ENCODE measurements around the gene USP28. TPM values are rescaled to one million over a fixed set of nuclear protein-coding genes. Genes with fewer than 3 reads are reported as not detected.

Gene USP28
- total RNA-seq, 1 experiment from 2014 or later = 74.4 TPM

DNA sequence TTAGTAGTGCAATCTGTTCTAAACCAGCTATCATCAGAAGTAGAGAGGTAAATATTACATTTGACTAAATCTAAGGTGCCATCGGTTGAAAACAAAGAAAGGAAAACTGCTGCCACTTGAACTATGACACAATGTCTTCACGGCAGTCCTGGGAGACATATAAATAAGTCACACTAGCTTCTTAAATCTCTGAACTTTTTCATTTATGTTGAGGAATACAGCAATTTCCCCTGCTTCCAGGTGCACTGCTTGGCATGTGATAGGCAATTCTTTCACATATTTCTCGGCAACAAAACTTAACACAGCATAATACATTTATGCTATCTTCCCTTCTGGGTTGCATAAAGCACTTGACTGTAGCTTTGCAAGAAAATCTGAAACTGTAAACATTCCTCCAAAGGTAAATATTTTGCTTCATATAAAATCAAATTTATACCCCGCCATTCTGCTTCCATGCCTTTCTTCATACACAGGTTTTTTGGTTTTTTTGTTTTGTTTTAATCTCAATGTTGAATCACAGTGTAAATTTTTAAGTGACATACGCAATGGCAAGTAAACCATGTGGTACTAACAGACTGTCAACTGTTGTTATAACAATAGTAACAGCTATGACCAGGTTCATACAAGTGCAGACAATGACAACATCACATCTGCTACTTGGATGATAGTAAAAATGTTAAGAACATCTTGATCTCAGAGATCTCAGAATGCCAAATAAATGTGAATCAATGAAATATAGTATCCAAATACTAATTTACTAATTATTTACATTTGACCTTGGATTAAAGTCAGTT, 18.2 kb downstream of the USP28 start:
- peaks cover 7% of the 10 kb centered on the region; the same call in 1 of the 2 replicates for H3K4me1 ChIP-seq
- H3K36me3 ChIP-seq (ENCODE audit: control insufficient read depth, insufficient read depth, low read length) = no peaks in the 10 kb centered on the region
- Mint-ChIP-seq H3K27me3 (ENCODE audit: insufficient read depth, unreplicated experiment) (no peaks in the 10 kb centered on the region), H3K9me3 (ENCODE audit: unreplicated experiment) (no peaks in the 10 kb centered on the region), H3K36me3 (ENCODE audit: insufficient read depth, unreplicated experiment) (peaks cover 7% of the 10 kb centered on the region), H3K4me3 (ENCODE audit: unreplicated experiment) (no peak overlapping the region), H3K27ac (ENCODE audit: unreplicated experiment) (no peak overlapping the region), H3K4me1 (ENCODE audit: low read depth, unreplicated experiment) (peaks cover 12% of the 10 kb centered on the region)
- H3K4me3 ChIP-seq (ENCODE audit: low read depth, low read length) = no peak overlapping the region
- TF ChIP-seq, protein P1, sequence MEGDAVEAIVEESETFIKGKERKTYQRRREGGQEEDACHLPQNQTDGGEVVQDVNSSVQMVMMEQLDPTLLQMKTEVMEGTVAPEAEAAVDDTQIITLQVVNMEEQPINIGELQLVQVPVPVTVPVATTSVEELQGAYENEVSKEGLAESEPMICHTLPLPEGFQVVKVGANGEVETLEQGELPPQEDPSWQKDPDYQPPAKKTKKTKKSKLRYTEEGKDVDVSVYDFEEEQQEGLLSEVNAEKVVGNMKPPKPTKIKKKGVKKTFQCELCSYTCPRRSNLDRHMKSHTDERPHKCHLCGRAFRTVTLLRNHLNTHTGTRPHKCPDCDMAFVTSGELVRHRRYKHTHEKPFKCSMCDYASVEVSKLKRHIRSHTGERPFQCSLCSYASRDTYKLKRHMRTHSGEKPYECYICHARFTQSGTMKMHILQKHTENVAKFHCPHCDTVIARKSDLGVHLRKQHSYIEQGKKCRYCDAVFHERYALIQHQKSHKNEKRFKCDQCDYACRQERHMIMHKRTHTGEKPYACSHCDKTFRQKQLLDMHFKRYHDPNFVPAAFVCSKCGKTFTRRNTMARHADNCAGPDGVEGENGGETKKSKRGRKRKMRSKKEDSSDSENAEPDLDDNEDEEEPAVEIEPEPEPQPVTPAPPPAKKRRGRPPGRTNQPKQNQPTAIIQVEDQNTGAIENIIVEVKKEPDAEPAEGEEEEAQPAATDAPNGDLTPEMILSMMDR (IDR thresholded peaks at IDR 0.05; ENCODE audit: insufficient read depth in 1 of 2, low read depth in 1 of 2, low read length in 1 of 2, severe bottlenecking in 1 of 2, unreplicated experiment in 1 of 2) = no peak
- no peaks in the 10 kb centered on the region for H3K27me3 ChIP-seq (replicated peaks; ENCODE audit: control insufficient read depth, insufficient read depth, low read length)
- POLR2A ChIA-PET = no interaction called here
- intact Hi-C loops (cut with micrococcal nuclease; ENCODE audit: unreplicated experiment) = no loop called here
- H3K9me3 ChIP-seq = no peaks in the 10 kb centered on the region
- no TSS peak for BruUV-seq (replicated peaks)
- DNase-seq = no peak
- CTCF ChIA-PET = no interaction called here

DNA sequence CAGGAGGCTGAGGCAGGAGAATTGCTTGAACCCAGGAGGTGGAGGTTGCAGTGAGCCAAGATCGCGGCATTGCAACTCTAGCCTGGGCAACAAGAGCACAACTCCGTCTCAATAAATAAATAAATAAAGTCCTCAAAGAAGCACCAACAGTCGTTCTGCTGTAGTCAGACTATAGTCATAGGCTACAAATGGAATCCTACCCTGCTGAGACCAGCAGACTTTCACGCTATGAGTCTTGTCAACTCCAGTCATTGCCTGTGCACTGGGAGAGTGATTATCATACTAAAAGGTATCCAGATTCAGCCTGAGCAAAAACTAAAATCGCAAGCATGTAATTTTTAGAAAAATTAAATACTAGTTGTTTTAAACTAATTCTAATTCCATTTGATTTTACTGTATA, 19.6 kb downstream of the USP28 start:
- H3K27ac Mint-ChIP-seq (ENCODE audit: unreplicated experiment) = no peak overlapping the region
- Histone ChIP-seq H3K36me3 (ENCODE audit: control insufficient read depth, insufficient read depth, low read length) (peaks cover 2% of the 10 kb centered on the region; the same call in 1 of the 2 replicates), H3K9me3 (no peaks in the 10 kb centered on the region), H3K4me1 (peaks cover 6% of the 10 kb centered on the region; the same call in 1 of the 2 replicates), H3K4me3 (ENCODE audit: low read depth, low read length) (no peak overlapping the region), H3K27me3 (replicated peaks; ENCODE audit: control insufficient read depth, insufficient read depth, low read length) (no peaks in the 10 kb centered on the region)
- DNase-seq = no peak
- H3K36me3 Mint-ChIP-seq (ENCODE audit: insufficient read depth, unreplicated experiment) = peaks cover 17% of the 10 kb centered on the region
- TF ChIP-seq, protein P1 (IDR thresholded peaks at IDR 0.05; ENCODE audit: insufficient read depth in 1 of 2, low read depth in 1 of 2, low read length in 1 of 2, severe bottlenecking in 1 of 2, unreplicated experiment in 1 of 2) = no peak
- CTCF ChIA-PET = no interaction called here
- no peaks in the 10 kb centered on the region for H3K9me3 Mint-ChIP-seq (ENCODE audit: unreplicated experiment)
- BruUV-seq (replicated peaks) = no TSS peak
- H3K27me3 Mint-ChIP-seq (ENCODE audit: insufficient read depth, unreplicated experiment) = no peaks in the 10 kb centered on the region
- POLR2A ChIA-PET = no interaction called here
- H3K4me3 Mint-ChIP-seq (ENCODE audit: unreplicated experiment) = no peak overlapping the region
- peaks cover 6% of the 10 kb centered on the region for H3K4me1 Mint-ChIP-seq (ENCODE audit: low read depth, unreplicated experiment)
- intact Hi-C loops (cut with micrococcal nuclease; ENCODE audit: unreplicated experiment) = no loop called here

DNA sequence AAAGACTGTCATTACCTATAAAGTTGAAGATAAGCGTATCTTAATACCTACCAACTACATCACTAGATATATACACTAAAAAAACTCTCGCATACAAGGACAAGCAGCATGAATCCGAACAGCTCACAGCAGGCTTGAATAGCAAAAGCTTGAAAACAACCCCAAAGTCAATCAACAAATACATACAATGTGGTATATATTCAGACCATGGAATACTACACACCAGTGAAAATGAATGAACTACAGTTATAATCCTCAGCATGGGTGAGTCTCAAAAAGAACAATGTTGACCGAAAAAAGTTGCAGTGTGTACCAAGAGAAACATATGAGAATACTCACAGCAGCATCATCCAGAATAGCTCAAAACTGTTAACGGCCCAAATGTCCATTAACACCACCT, 25.2 kb downstream of the USP28 start:
- Histone ChIP-seq H3K36me3 (ENCODE audit: control insufficient read depth, insufficient read depth, low read length) (peaks cover 6% of the 10 kb centered on the region), H3K27me3 (replicated peaks; ENCODE audit: control insufficient read depth, insufficient read depth, low read length) (no peaks in the 10 kb centered on the region), H3K9me3 (no peaks in the 10 kb centered on the region), H3K4me3 (ENCODE audit: low read depth, low read length) (no peak overlapping the region), H3K4me1 (no peaks in the 10 kb centered on the region)
- TF ChIP-seq, protein P1 (IDR thresholded peaks at IDR 0.05; ENCODE audit: insufficient read depth in 1 of 2, low read depth in 1 of 2, low read length in 1 of 2, severe bottlenecking in 1 of 2, unreplicated experiment in 1 of 2) = no peak
- Mint-ChIP-seq H3K4me3 (ENCODE audit: unreplicated experiment) (no peak overlapping the region), H3K27me3 (ENCODE audit: insufficient read depth, unreplicated experiment) (no peaks in the 10 kb centered on the region), H3K9me3 (ENCODE audit: unreplicated experiment) (no peaks in the 10 kb centered on the region), H3K27ac (ENCODE audit: unreplicated experiment) (no peak overlapping the region), H3K4me1 (ENCODE audit: low read depth, unreplicated experiment) (no peaks in the 10 kb centered on the region), H3K36me3 (ENCODE audit: insufficient read depth, unreplicated experiment) (peaks cover 32% of the 10 kb centered on the region)
- intact Hi-C loops (cut with micrococcal nuclease; ENCODE audit: unreplicated experiment) = no loop called here
- no peak for DNase-seq
- ChIA-PET POLR2A (no interaction called here), CTCF (no interaction called here)
- BruUV-seq (replicated peaks) = no TSS peak

Measured in Caco-2 (cell line).